ENCODE measurements around the gene FBN1. TPM values are rescaled to one million over a fixed set of nuclear protein-coding genes. Genes with fewer than 3 reads are reported as not detected.

The FBN1 gene
- total and polyA plus RNA-seq, 2 experiments from 2014 or later = 1.9 to 3.8 TPM

DNA sequence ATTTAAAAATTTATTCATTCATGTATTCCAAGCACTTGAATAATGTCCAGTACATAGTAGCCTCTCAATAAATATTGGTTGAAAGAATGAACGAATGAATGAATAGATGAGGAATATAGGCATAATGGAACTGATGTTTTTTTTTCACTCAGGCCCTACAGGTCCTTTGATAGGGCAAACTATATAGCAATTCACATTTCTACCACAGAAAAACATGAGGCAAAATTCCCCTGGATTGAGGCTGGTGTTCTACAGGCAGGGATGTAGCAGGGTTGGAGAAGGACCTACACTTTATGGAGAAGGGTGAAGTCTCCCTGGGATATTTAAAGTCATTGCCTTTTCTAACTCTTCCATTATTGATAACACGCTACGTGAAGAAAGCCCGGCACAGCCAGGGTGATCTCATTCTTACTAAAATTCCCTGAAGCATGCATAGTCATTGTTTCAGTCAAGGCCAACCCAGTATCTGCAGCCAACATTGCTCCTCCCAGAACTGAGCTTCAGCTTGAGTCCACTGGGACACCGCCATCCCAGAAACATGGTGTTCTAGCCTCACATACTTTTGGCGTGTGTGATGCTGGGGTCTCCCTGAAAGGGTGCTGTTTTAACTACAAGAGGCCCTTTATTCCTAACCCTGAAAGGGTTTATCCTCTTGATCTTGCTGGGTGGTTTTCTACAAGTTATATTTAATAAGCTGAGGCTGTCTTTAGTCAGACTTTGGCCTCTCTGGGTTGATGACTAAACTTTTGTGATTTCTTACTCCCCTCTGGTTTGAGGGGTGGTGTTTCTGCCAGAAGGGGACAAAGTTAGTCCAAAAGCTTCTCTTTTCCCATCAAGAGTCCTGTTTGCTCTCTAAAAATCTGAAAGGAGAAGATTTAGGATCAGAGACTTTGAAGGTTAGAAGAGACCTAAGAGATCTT, 25.9 kb upstream of the FBN1 start:
- H3K27ac ChIP-seq (ENCODE audit: low read depth) = no peak overlapping the region
- Mint-ChIP-seq H3K27me3 (ENCODE audit: insufficient read depth, low read depth, poor library complexity) (no peaks in the 10 kb centered on the region), H3K9me3 (no peaks in the 10 kb centered on the region), H3K36me3 (ENCODE audit: low read depth) (no peaks in the 10 kb centered on the region), H3K4me1 (no peaks in the 10 kb centered on the region), H3K27ac (no peak overlapping the region; the same call in 1 of the 2 replicates), H3K4me3 (no peak overlapping the region)
- no peaks in the 10 kb centered on the region for H3K79me2 ChIP-seq (replicated peaks; ENCODE audit: insufficient read depth)
- H3K36me3 ChIP-seq (ENCODE audit: insufficient read depth) = no peaks in the 10 kb centered on the region
- no peak overlapping the region for H3K4me2 ChIP-seq
- TF ChIP-seq CREB1 (CRISPR knock-in tag; IDR thresholded peaks at IDR 0.05; ENCODE audit: low read depth) (no peak), EZH2 (IDR thresholded peaks at IDR 0.05; ENCODE audit: low read depth, unreplicated experiment) (no peak), ZNF331 (CRISPR knock-in tag; IDR thresholded peaks at IDR 0.05; ENCODE audit: low read depth) (no peak), STAT1 (IDR thresholded peaks at IDR 0.05; ENCODE audit: unreplicated experiment) (no peak), POLR2AphosphoS5 (IDR thresholded peaks at IDR 0.05; ENCODE audit: low read depth) (no peak), ZNF114 (CRISPR knock-in tag; IDR thresholded peaks at IDR 0.05) (no peak), JUNB (IDR thresholded peaks at IDR 0.05; ENCODE audit: unreplicated experiment) (no peak), NANOG (IDR thresholded peaks at IDR 0.05; ENCODE audit: borderline replicate concordance) (no peak), EZH2phosphoT487 (IDR thresholded peaks at IDR 0.05; ENCODE audit: unreplicated experiment) (no peak)
- TF ChIP-seq, protein P1, sequence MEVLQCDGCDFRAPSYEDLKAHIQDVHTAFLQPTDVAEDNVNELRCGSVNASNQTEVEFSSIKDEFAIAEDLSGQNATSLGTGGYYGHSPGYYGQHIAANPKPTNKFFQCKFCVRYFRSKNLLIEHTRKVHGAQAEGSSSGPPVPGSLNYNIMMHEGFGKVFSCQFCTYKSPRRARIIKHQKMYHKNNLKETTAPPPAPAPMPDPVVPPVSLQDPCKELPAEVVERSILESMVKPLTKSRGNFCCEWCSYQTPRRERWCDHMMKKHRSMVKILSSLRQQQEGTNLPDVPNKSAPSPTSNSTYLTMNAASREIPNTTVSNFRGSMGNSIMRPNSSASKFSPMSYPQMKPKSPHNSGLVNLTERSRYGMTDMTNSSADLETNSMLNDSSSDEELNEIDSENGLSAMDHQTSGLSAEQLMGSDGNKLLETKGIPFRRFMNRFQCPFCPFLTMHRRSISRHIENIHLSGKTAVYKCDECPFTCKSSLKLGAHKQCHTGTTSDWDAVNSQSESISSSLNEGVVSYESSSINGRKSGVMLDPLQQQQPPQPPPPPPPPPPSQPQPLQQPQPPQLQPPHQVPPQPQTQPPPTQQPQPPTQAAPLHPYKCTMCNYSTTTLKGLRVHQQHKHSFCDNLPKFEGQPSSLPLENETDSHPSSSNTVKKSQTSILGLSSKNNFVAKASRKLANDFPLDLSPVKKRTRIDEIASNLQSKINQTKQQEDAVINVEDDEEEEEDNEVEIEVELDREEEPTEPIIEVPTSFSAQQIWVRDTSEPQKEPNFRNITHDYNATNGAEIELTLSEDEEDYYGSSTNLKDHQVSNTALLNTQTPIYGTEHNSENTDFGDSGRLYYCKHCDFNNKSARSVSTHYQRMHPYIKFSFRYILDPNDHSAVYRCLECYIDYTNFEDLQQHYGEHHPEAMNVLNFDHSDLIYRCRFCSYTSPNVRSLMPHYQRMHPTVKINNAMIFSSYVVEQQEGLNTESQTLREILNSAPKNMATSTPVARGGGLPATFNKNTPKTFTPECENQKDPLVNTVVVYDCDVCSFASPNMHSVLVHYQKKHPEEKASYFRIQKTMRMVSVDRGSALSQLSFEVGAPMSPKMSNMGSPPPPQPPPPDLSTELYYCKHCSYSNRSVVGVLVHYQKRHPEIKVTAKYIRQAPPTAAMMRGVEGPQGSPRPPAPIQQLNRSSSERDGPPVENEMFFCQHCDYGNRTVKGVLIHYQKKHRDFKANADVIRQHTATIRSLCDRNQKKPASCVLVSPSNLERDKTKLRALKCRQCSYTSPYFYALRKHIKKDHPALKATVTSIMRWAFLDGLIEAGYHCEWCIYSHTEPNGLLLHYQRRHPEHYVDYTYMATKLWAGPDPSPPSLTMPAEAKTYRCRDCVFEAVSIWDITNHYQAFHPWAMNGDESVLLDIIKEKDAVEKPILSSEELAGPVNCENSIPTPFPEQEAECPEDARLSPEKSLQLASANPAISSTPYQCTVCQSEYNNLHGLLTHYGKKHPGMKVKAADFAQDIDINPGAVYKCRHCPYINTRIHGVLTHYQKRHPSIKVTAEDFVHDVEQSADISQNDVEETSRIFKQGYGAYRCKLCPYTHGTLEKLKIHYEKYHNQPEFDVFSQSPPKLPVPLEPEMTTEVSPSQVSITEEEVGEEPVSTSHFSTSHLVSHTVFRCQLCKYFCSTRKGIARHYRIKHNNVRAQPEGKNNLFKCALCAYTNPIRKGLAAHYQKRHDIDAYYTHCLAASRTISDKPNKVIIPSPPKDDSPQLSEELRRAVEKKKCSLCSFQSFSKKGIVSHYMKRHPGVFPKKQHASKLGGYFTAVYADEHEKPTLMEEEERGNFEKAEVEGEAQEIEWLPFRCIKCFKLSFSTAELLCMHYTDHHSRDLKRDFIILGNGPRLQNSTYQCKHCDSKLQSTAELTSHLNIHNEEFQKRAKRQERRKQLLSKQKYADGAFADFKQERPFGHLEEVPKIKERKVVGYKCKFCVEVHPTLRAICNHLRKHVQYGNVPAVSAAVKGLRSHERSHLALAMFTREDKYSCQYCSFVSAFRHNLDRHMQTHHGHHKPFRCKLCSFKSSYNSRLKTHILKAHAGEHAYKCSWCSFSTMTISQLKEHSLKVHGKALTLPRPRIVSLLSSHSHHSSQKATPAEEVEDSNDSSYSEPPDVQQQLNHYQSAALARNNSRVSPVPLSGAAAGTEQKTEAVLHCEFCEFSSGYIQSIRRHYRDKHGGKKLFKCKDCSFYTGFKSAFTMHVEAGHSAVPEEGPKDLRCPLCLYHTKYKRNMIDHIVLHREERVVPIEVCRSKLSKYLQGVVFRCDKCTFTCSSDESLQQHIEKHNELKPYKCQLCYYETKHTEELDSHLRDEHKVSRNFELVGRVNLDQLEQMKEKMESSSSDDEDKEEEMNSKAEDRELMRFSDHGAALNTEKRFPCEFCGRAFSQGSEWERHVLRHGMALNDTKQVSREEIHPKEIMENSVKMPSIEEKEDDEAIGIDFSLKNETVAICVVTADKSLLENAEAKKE (CRISPR knock-in tag; IDR thresholded peaks at IDR 0.05) = no peak
- TF ChIP-seq, protein P2, sequence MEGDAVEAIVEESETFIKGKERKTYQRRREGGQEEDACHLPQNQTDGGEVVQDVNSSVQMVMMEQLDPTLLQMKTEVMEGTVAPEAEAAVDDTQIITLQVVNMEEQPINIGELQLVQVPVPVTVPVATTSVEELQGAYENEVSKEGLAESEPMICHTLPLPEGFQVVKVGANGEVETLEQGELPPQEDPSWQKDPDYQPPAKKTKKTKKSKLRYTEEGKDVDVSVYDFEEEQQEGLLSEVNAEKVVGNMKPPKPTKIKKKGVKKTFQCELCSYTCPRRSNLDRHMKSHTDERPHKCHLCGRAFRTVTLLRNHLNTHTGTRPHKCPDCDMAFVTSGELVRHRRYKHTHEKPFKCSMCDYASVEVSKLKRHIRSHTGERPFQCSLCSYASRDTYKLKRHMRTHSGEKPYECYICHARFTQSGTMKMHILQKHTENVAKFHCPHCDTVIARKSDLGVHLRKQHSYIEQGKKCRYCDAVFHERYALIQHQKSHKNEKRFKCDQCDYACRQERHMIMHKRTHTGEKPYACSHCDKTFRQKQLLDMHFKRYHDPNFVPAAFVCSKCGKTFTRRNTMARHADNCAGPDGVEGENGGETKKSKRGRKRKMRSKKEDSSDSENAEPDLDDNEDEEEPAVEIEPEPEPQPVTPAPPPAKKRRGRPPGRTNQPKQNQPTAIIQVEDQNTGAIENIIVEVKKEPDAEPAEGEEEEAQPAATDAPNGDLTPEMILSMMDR (conservative IDR thresholded peaks at IDR 0.05; ENCODE audit: low read depth in 2 of 2) = no peak
- no peaks in the 10 kb centered on the region for H3K27me3 ChIP-seq (ENCODE audit: insufficient read depth)
- no peak for ATAC-seq
- no peak overlapping the region for H3K4me3 ChIP-seq
- no peaks in the 10 kb centered on the region for H4K20me1 ChIP-seq (replicated peaks; ENCODE audit: insufficient read depth)
- peaks cover 21% of the 10 kb centered on the region for H3K9me2 ChIP-seq (ENCODE audit: insufficient read depth)
- no peak overlapping the region for H2AFZ ChIP-seq
- no peaks in the 10 kb centered on the region for H3K4me1 ChIP-seq (ENCODE audit: insufficient read depth)
- DNase-seq (ENCODE audit: low spot score) = no peak
- H3F3A ChIP-seq (replicated peaks; ENCODE audit: low read depth) = no peaks in the 10 kb centered on the region
